ENCODE data around the gene ODC1.
"Not testable (repeated sequence)": the region's sequence is repeated elsewhere in the genome, so short reads cannot be mapped to it uniquely, and the experiment has no call there.

The ODC1 gene

DNA sequence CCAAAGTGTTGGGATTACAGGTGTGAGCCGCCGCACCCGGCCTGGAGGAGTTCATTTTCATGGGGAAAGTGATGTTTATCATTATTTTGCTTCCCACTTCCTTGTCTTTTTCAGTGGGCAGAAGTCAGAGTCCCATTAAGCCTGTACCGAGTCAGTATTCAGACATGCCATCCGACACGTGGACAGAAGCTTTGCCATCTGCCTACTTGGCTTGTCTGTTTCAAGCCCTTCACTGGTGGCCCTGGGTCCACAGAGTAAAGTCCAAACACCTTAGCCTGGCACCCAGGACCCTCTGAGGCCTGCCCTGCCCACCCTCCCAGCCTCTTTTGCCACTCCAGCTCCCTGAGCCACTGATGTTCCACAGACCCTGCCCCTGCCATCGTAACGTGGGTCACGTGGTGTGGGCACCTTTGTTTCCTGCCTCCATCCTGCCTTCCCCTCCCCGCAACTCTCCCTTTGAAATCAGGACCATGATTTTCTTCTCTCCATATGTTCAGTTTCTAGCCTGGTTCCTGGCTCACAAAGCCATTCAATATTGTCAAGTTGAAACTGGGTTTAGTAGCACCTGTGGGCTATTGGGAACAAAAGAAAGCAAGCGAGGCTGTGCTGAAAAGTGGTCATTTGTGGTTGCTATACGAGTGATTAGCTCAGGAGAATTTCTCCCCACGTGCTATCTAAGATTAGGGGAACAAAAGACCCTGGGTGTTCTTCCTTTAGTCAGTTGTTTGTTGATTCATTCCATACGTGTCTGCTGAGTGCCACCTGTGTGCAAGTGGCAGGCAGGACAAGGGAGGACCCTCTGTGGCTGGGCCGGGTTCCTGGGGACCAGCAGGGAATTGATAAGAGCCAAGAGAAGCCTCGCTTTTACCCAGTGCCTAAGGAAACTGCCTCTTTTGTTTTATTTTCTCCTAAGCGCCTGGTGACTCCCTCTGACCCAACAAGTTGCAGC lies 5.1 kb upstream of the ODC1 start:
- no peak for DNase-seq (ENCODE audit: low spot score)

DNA sequence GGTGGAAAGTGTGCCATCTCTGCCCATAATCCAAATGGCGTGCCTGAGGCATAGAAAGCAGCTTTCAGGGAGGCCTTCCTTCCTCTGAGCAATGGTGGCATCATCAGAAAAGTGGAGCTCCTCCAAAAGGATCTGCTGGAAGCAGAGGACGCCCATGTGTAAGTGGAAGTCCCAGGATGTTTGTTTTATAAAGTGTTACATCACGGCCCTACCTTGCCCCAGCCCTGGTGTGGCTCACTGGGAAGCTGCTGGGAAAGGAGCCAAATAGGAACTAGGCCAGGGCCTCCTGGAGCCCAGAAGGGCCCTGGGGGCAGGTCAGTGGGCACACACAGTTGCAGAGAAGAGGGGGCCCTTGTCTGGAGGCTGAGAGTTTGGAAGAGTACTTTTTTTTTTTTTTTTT lies 4.2 kb upstream of the ODC1 start:
- peak; percentile 83 for DNase-seq (ENCODE audit: low spot score)

DNA sequence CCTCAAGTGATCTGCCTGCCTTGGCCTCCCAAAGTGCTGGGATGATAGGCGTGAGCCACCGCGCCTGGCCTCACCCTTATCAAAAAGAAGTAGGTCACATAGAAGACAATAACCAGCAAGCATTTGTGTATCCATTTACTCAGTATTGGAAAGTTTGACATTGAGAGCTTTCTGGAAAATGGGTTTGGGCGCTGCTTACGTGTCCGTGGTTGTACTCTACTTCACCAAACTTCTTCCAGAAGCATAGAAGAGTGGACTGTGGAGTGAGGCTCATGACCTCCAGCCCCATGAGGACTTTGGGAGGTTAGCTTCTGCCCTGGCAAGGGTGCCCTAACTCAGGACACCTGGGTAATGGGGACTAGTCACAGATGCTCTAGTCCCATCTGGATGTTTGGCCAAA lies 3.7 kb upstream of the ODC1 start:
- no peak for DNase-seq (ENCODE audit: low spot score)

DNA sequence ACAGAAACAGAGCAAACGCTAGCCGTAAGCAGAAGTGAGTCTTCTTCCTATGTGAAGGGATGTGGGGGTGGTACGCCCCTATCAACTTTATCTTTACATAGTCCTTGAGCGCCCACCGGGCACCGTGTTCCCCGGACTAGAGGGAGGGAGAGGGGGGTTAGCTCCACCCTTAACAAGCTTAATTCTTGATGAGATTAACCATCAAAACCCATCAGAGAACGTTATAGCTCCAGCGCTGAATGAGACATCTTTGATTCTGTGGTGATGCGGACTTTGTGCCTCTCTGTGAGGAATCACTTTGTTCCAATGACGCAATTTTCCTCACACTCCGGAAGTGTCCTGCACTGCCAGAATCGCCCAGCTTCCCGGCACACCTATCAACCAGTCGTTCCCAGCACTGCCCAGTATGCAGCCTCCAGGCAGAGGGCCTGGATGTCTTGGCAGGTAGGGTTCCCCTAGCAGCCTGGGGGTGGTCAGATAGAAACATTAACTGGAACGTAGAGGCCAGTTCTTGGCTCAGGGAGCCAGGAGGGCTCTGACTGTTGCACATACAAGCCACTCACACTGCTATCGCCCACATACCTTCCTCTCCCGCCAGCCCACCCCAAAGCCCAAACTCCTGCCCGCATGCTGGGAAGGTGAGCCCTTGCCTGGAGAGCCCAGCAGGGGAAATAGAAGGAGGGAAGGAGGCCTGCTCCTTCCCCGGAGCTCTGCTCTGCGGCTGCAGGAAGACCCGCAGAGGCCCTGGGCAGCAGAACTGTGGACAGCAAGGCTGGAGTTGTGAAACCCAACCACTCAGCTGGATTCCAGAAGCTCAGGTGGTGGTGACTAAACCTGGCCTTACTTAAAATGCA lies 1.9 kb upstream of the ODC1 start:
- DNase-seq (ENCODE audit: low spot score), result no peak

DNA sequence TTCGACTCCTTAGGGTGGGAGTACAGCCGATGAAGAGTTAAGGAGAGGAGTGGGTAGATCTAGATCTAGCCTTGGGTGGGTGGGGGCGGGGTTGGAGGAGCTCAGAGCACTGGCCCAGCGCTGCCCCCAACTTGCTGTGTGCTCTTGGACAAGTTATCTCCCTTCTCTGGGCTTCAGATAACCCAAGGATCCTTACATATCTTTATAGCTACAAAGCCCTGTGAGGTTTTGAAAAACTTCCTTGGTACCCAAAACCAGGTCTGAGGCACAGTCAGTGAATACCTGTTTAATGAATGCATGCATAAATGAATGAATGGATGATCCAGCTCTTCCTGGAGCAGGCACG lies 1.3 kb upstream of the ODC1 start:
- DNase-seq (ENCODE audit: low spot score), result no peak

DNA sequence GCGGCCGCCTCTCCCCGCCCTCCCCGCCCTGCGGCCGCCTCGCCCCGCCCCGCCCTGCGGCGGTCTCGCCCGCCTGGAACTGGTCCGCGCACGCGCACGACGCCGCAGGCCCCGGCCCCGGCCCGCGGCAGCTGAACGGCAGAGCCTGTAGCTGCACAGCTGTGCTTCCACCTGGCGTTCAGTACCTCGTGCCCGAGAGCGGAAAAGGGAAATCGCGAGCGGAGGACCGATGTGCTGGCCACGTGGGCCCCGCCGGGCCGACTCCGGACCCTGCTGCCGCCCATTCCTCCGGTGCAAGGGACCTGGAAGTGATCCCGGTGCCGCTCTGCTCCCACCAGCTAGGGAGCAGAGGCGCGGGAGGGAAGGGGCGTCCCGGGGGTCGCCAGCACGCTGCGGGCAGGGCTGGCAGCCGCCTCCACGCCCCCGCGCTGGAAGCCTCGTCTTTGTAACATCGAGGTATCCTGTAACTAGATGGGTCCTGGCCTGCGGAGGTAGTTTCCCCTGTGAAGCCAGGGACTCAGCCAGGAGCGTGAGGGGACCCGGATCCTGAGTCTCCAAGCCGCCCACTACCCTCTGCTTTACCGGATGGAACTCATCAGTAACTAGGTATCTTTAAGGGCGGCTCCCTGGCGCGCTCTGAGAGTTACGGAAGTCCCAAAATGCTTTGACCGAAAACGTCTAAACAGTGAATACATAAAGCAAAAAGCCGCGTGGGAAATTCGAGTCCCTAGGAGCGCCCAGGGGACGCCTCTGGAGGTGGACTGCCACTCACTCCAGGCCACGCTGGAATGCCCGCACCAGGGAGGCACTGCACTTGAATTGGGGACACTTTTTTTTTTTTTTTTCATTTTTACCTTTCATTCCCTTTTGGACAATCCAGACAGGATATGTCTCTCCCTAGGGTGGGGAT lies 704 bp upstream of the ODC1 start:
- no peak for DNase-seq (ENCODE audit: low spot score)

DNA sequence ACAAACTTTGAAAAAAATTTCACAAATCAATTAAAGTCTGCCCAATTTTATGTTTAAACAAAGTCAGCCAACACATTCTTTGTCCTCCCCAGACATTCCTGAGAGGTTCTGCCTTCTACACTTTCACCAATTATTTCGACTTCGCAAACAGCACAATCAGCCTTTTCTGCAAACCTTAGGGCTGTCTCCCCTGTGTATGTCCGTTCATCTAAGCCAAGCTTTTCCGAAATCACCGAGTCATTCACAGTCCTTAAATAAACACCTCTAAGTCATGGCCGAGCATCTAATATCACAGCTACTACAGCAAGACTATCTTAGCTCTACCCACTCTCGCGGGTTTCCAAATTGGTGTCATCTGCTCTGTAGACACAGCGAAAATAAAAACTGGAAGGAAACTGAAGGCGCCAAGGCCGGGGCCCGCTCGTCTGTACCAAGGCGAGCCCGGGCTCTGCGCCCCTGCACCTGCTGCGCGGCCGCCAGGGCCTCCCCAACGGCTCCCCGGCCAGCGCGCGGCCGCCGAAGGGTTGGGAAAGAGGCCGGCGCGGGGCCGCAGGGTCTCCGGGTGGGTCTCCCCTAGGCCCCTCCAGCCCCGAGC lies 730 bp downstream of the ODC1 start:
- peak; percentile 42 for DNase-seq (ENCODE audit: low spot score)

DNA sequence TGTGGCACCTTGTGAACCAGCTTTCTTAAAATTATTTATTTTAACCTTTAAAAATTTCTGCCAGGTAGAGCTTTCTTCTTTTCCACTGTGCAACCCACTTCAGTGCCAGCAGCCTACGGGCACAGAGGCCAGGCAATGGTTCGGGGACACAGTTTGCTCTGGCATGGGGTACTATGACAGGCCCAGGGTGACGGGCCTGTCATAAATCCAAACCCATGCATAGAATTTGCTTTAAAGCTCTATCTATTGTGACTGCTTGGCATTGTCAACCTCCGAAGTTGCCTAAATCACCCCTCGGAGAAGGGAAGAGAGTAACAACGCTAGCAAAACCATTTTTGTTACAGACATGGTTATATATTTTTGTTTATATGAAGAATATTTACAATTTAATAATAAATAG lies 1.5 kb downstream of the ODC1 start:
- DNase-seq (ENCODE audit: low spot score), result no peak

DNA sequence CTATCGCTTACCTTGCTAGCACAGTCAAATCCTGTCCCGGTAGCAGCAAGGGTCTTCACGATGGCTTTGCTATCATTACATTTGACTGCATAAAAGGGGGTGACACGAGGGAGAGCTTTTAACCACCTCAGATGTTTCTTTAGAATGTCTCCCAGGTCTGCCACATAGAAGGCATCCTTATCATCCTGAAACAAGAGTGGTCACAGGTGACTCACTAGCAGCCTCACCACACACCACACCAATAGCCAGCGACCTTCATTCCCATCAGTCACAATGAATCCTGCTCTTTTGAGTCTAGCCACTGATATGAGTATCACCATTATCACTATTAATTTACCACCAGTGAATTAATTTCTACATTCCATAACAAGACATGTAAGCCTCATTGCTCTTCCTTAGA lies 3.7 kb downstream of the ODC1 start:
- no peak for DNase-seq (ENCODE audit: low spot score)

DNA sequence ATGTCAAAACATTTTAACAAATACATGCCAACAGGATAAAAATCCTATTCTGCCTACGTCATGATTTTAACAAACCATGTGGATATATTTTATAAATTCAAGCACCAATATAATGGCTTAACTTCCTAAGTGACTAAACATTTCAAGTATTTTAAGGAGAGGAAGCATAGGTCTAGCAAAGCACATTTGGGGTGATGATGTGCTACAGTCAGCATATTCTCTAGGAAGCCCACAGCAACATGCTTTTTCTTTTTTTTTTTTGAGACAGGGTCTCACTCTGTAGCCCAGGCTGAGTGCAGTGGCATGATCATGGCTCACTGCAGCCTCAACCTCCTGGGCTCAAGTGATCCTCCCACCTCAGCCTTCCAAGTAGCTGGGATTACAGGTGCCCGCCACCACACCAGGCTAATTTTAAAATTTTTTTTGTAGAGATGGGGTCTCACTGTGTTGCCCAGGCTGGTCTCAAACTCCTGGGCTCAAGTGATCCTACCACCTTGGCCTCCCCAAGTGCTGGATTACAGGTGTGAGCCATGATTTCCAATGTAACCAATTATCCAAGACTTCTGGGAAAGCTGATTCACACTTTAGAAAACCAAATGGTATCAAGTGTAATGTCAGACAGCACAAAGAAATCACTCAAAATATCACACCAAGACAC lies 5.5 kb downstream of the ODC1 start:
- DNase-seq (ENCODE audit: low spot score), result not testable (repeated sequence)

DNA sequence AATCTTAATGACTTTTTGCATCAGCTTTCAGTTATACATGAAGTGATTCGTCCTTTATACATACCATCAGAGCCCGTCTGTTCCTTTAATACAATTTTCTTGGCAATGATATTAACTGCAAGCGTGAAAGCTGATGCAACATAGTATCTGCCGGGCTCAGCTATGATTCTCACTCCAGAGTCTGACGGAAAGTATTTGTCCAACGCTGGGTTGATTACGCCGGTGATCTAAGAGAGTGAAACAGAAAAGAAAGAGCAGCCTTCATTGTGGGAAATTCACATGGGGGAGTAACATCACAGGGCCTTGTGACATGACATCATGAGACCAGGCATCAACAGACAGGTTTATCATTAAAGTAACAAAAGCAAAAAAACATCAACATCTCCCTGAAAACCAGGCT lies 6.2 kb downstream of the ODC1 start:
- DNase-seq (ENCODE audit: low spot score), result no peak

DNA sequence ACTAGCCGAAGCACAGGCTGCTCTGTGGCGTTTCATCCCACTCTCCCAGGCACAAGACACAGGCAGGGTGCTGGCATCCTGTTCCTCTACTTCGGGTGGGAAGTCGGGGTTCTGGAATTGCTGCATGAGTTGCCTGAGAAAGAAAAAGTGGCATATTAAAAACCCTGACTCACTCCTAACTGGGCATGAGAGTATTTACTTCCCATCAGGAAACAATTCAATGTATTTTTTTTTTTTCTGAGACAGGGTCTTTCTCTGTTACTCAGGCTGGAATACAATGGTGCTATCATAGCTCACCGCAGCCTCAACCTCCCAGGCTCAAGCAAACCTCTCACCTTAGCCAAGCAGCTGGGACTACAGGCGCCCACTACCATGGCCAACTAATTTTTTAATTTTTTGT lies 7.4 kb downstream of the ODC1 start:
- DNase-seq (ENCODE audit: low spot score), result no peak

DNA sequence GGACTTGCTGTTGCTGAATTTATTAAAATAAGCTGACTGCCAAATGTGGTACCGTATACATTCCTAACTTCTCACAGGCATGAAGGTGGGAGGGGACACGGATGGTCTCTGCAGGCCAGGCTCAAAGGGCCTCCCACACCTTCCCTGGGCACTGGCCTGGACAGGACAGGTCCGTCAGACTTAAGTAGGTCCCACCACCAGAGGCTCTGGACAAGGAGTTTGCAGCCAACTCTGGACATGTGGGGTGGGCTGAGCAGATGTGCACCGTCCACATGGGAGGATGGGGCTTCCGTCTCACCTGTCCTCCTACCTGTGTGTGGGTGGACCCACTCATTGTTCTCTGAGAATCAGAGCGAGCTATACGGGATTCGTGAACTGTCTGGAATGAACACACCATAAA lies 8.2 kb downstream of the ODC1 start:
- DNase-seq (ENCODE audit: low spot score), result no peak

DNA sequence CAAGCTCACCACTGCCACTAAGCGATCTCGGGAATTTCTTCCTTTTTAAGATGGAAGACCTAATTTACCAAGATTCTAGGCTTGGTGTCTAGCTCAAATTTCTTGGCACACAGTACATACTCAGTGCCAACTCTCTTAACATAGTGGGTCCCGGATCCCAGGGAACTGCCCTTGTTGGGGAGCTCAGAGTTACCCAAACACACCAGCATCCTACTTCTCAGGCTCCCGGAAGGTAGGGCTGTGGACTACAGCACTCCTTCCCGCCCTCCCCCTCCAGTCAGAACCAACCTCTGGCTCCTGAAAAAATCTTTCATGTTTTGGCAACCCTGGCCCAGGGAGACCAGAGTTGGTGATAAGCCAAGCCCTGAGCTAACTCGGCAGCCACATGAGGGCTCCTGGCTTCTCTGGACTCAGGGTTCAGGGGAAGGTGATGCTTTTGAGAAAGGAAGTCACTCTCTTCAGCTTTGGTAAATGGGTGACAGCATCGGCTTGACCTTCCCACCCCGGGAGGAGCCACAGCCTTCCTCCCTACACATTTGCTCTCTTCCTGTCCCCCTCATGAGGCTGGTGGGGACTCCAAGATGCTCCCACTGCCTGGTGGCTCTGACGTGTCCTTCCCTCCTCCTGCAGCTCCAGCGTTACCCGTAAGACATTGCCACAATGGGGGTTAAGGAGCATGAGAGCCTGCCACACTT lies 8.8 kb downstream of the ODC1 start:
- no peak for DNase-seq (ENCODE audit: low spot score)

DNA sequence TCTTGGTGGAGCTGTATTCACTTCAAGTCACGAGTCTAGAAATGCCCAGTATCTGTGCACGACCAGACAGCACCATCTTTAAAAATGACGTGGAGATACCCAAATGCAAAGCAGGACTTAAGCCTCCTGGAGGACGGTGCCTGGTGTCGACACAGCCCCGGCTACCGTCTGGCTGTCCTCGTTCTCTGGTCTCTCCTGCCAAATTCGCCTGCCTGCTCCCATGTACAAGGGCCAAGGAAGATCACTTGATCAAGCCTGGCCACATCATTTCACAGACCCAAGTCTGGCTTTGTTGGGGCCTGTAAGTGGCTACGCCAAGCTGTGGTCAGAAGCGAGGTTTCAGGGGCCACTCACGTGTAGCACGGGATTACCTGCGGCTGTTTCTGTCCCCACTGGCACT lies 9.4 kb downstream of the ODC1 start:
- DNase-seq (ENCODE audit: low spot score), result no peak

DNA sequence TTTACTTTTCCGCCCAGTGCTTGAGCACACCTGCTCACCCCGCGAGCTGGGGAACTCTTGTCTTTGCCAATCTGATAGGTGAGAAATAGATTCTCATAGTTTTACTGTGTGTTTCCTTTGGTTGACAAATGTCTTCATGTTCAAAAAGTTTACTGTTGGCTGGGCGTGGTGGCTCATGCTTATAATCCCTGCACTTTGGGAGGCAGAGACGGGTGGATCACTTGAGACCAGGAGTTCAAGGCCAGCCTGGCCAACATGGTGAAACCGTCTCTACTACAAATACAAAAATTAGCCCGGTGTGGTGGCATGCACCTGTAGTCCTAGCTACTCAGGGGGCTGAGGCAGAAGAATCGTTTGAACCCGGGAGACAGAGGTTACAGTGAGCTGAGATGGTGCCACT lies 10.3 kb downstream of the ODC1 start:
- DNase-seq (ENCODE audit: low spot score), result no peak

DNA sequence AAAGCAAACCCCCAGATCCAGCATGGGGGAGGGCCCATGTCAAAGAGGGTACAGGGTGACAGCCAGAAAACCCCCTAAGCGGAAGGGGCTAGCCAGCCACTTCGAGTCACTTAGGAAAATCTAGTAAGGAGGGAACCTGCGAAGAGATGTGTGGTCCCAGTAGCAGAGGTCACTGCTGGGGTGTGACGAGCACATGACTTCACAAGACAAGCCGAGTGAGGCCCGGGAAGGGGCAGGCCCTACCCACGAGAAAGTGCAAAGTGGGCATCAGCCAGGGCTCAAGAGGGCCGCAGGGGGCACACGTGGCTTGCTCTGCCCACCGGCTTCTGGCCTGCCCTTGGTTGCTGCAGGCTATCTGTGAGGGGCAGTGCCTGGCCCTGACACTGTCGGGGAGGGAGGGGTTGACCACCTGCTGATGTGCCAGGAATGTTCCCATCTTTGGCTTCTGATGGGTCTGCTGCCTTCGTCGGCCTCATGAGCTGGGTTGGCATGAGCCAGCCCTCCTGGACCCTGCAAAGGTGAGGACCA lies 11.5 kb downstream of the ODC1 start:
- no peak for DNase-seq (ENCODE audit: low spot score)

DNA sequence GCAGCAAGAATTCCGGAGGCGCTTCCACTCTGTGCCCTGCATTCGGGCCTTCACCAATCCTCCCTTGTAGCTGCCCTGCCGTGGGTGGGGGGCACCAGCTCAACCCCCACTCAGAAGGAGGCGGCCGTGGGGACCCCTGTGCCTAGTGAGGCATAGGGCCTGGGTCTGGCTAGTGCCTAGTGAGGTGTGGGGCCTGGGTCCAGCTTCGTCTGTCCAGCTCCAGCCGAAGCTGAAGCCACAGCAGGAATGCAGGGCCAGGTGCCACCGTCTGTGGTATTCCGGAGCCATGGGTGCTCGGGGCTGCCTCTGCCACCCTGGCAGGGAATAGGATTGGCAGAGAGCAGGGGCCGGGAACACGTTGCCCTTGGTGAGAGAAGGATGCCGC lies 12.3 kb downstream of the ODC1 start:
- DNase-seq (ENCODE audit: low spot score), result no peak

DNA sequence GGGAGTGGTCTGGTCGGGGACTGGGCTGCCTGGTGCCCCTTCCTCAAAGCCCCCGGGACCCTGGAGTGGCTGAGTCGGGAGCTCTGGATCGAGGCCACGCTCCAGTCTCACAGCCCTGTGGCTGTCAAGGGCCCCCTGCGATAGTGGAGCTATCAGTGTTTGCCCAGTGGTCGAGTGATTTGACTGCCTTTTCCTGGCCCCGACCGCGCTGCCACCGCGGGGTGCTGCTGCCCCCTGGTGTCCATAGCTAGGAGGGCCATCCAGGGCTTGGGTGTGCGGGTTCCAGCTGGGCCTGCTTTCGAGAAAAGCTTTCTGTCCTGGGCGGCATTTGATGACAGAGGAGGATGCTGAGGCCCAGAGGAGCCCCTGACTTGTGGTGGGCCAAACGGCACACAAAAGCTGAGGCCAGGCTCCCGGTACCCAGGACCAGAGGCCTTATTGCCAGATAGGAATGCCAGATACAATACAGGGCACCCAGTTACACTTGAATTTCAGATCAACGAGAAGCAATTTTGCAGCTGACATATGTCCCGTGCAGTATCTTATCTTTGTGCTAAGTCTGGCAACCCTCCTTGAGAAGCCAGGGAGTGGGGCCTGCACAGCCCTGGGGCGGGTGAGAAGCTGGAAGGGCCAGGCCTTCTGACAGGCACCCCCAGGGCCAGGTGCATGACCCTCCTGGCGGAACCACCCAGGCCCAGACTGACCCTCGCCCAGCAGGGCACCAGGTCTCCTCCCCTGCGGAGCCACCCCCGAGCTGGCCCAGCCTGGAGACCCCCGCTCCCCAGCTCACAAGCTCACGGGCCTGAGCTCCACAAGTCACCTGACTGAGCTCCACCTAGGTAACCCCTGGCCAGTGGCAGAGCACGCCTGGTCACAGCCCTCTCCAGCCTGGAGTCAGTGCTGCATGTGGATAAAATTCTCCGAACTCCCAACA lies 13.0 kb downstream of the ODC1 start:
- DNase-seq (ENCODE audit: low spot score), result peak; percentile 91

All from AG08396 (cell line).